Retinal pigment epithelial cell (primary cell): ENCODE data around the gene PSKH1.
"Not testable (repeated sequence)": the region's sequence is repeated elsewhere in the genome, so short reads cannot be mapped to it uniquely, and the experiment has no call there.

Experiments
- DNase-seq: peaks from one replicate; pipeline ENCODE4 v3.0.0-alpha.2; 2010; ENCODE audit warnings: low read depth
- H3K4me3 ChIP-seq: 2 replicates; pipeline ENCODE4 v1.5.1; 2011; ENCODE audit warnings: mild to moderate bottlenecking, low read length, control low read depth, moderate library complexity
- CTCF ChIP-seq: conservative IDR thresholded peaks from 2 replicates; pipeline ENCODE4 v1.5.1; 2011; ENCODE audit warnings: low read depth, low read length, control low read depth, inconsistent platforms

The PSKH1 gene

GRCh38 chr16:67902831-67903230, 9.8 kb downstream of the PSKH1 start:
- H3K4me3 ChIP-seq: no peak overlapping the region
- no peak for TF ChIP-seq CTCF
- no peak for DNase-seq

GRCh38 chr16:67907397-67908180, 14.5 kb downstream of the PSKH1 start:
- TF ChIP-seq CTCF: no peak
- H3K4me3 ChIP-seq: no peak overlapping the region
- no peak for DNase-seq

- no peak for TF ChIP-seq CTCF
- H3K4me3 ChIP-seq: no peak overlapping the region
- no peak for DNase-seq
These were observed 16.1 kb downstream of the PSKH1 start for GRCh38 chr16:67909056-67909742.

- no peak for TF ChIP-seq CTCF
- DNase-seq: no peak
- no peak overlapping the region for H3K4me3 ChIP-seq
These were observed 17.1 kb downstream of the PSKH1 start for GRCh38 chr16:67910158-67910557.

GRCh38 chr16:67914758-67915495, 21.9 kb downstream of the PSKH1 start:
- no peak for DNase-seq
- H3K4me3 ChIP-seq: no peak overlapping the region
- no peak for TF ChIP-seq CTCF

- H3K4me3 ChIP-seq, DNase-seq: not testable (repeated sequence)
These were observed 22.4 kb downstream of the PSKH1 start for GRCh38 chr16:67915496-67915769.

GRCh38 chr16:67915831-67916723, 23.0 kb downstream of the PSKH1 start:
- H3K4me3 ChIP-seq: no peak overlapping the region
- no peak for DNase-seq
- no peak for TF ChIP-seq CTCF
